ENCODE data around the gene ANXA11. TPM values are rescaled to one million over a fixed set of nuclear protein-coding genes. Genes with fewer than 3 reads are reported as not detected.
"Not testable (repeated sequence)": the region's sequence is repeated elsewhere in the genome, so short reads cannot be mapped to it uniquely, and the experiment has no call there.

Gene ANXA11
- total RNA-seq, 2 experiments from 2014 or later, result 93.9 to 164 TPM

DNA sequence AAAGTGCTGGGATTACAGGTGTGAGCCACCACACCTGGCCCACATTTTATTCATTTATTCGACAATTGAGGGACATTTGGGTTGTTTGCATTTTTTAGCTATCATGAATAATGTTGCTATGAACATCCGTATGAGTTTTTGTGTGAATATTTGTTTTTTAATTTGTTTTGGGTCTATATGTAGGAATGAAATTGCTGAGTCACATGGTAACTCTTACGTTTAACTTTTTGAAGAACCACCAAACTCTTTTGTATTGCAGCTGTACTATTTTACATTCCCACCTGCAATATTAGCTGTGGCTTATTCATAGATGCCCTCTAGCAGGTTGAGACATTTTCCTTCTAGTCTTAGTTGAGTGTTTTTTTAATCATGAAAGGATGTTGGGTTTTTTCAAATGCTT, 58.4 kb downstream of the ANXA11 start:
- POLR2A ChIA-PET, result no interaction called here
- intact Hi-C loops (cut with micrococcal nuclease; ENCODE audit: unreplicated experiment), result no loop called here
- H3K4me3 ChIP-seq (ENCODE audit: low read depth, low read length, poor library complexity, severe bottlenecking), result no peak overlapping the region

GRCh38 chr10:80145406-80146308, 59.7 kb downstream of the ANXA11 start:
- H3K27ac ChIP-seq (ENCODE audit: low read depth, low read length, poor library complexity, severe bottlenecking); DNase-seq (ENCODE audit: low spot score); H3K4me3 ChIP-seq (ENCODE audit: low read depth, low read length, poor library complexity, severe bottlenecking); H2AFZ ChIP-seq (ENCODE audit: low read length); H4K20me1 ChIP-seq (ENCODE audit: insufficient read depth, low read length); H3K79me2 ChIP-seq (ENCODE audit: insufficient read depth, low read depth, low read length); intact Hi-C loops (cut with micrococcal nuclease; ENCODE audit: unreplicated experiment); H3K9me2 ChIP-seq (ENCODE audit: insufficient read depth, low read length); CTCF ChIA-PET (ENCODE audit: unreplicated experiment); H3K9me3 ChIP-seq (ENCODE audit: low read length); BruUV-seq (replicated peaks); H3K4me2 ChIP-seq (ENCODE audit: low read length): not testable (repeated sequence)
- Histone ChIP-seq H3K4me1 (ENCODE audit: insufficient read depth, low read length, poor library complexity, severe bottlenecking) (peaks cover 23% of the 10 kb centered on the region), H3K36me3 (ENCODE audit: insufficient read depth, low read length) (peaks cover 32% of the 10 kb centered on the region)
- POLR2A ChIA-PET, result interaction anchor here (0.6 kb wide), 1 partner anchor 42 kb away, joined by 3 read pairs; no protein-coding TSS in a partner anchor

More for the DNA sequence above, 58.4 kb downstream of the ANXA11 start:
- no peak for TF ChIP-seq EZH2phosphoT487 (IDR thresholded peaks at IDR 0.05; ENCODE audit: borderline replicate concordance, low read depth, low read length)
- TF ChIP-seq, protein P1, sequence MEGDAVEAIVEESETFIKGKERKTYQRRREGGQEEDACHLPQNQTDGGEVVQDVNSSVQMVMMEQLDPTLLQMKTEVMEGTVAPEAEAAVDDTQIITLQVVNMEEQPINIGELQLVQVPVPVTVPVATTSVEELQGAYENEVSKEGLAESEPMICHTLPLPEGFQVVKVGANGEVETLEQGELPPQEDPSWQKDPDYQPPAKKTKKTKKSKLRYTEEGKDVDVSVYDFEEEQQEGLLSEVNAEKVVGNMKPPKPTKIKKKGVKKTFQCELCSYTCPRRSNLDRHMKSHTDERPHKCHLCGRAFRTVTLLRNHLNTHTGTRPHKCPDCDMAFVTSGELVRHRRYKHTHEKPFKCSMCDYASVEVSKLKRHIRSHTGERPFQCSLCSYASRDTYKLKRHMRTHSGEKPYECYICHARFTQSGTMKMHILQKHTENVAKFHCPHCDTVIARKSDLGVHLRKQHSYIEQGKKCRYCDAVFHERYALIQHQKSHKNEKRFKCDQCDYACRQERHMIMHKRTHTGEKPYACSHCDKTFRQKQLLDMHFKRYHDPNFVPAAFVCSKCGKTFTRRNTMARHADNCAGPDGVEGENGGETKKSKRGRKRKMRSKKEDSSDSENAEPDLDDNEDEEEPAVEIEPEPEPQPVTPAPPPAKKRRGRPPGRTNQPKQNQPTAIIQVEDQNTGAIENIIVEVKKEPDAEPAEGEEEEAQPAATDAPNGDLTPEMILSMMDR (conservative IDR thresholded peaks at IDR 0.05; ENCODE audit: low read length), result no peak
- H3K4me1 ChIP-seq (ENCODE audit: insufficient read depth, low read length, poor library complexity, severe bottlenecking), result peaks cover 23% of the 10 kb centered on the region
- no peaks in the 10 kb centered on the region for H3K79me2 ChIP-seq (ENCODE audit: insufficient read depth, low read depth, low read length)
- peaks cover 42% of the 10 kb centered on the region for H3K36me3 ChIP-seq (ENCODE audit: insufficient read depth, low read length)
- no peak for DNase-seq (ENCODE audit: low spot score)
- no peak overlapping the region for H2AFZ ChIP-seq (ENCODE audit: low read length)
- H3K9me2 ChIP-seq (ENCODE audit: insufficient read depth, low read length), result no peaks in the 10 kb centered on the region
- no peaks in the 10 kb centered on the region; the same call in 1 of the 2 replicates for H3K9me3 ChIP-seq (ENCODE audit: low read length)
- no peak overlapping the region for H3K4me2 ChIP-seq (ENCODE audit: low read length)
- H4K20me1 ChIP-seq (ENCODE audit: insufficient read depth, low read length), result no peaks in the 10 kb centered on the region
- CTCF ChIA-PET (ENCODE audit: unreplicated experiment), result no interaction called here
- H3K27ac ChIP-seq (ENCODE audit: low read depth, low read length, poor library complexity, severe bottlenecking), result no peak overlapping the region
- BruUV-seq (replicated peaks), result no TSS peak

DNA sequence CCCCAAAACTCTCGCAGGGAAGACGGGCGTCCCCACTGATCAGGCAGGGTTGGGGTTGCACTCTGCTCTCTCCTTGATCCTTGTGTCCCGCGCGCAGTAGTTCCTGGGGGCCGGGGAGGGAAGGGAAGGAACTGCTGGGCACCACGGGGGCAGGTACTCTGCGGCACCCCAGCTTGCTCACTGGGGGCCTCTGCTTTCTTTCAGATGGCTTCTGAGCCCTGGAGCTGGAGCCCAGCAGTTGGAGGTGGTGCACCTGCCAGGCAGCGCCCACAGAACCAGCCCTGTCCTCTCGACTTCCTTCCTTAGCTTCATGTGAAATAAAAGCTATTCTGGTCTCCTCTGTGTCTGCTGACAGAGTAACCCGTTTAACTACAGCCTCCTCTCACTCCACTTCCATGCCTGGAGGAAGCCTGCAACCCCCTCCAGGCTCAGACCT, 60.6 kb downstream of the ANXA11 start:
- peaks cover 22% of the 10 kb centered on the region for H3K36me3 ChIP-seq (ENCODE audit: insufficient read depth, low read length)
- H3K4me2 ChIP-seq (ENCODE audit: low read length), result peak overlapping the region; percentile 59
- no peak overlapping the region for H2AFZ ChIP-seq (ENCODE audit: low read length)
- no peak overlapping the region for H3K27ac ChIP-seq (ENCODE audit: low read depth, low read length, poor library complexity, severe bottlenecking)
- intact Hi-C loops (cut with micrococcal nuclease; ENCODE audit: unreplicated experiment), result loop anchor here (1.0 kb wide), 1 partner anchor 61 kb away; the partner anchor contains the start of gene ANXA11
- no peaks in the 10 kb centered on the region; the same call in 1 of the 2 replicates for H3K9me3 ChIP-seq (ENCODE audit: low read length)
- peaks cover 23% of the 10 kb centered on the region for H3K4me1 ChIP-seq (ENCODE audit: insufficient read depth, low read length, poor library complexity, severe bottlenecking)
- no peak for TF ChIP-seq EZH2phosphoT487 (IDR thresholded peaks at IDR 0.05; ENCODE audit: borderline replicate concordance, low read depth, low read length)
- TF ChIP-seq, protein P1 (conservative IDR thresholded peaks at IDR 0.05; ENCODE audit: low read length), result no peak
- H4K20me1 ChIP-seq (ENCODE audit: insufficient read depth, low read length), result no peaks in the 10 kb centered on the region
- no peaks in the 10 kb centered on the region for H3K79me2 ChIP-seq (ENCODE audit: insufficient read depth, low read depth, low read length)
- H3K9me2 ChIP-seq (ENCODE audit: insufficient read depth, low read length), result no peaks in the 10 kb centered on the region
- POLR2A ChIA-PET, result interaction anchor here (0.6 kb wide), 1 partner anchor 43 kb away, joined by 3 read pairs; no protein-coding TSS in a partner anchor
- peak; percentile 53 for DNase-seq (ENCODE audit: low spot score)
- no peak overlapping the region for H3K4me3 ChIP-seq (ENCODE audit: low read depth, low read length, poor library complexity, severe bottlenecking)
- CTCF ChIA-PET (ENCODE audit: unreplicated experiment), result interaction anchor here (0.5 kb wide), 1 partner anchor 59 kb away, joined by 3 read pairs; no protein-coding TSS in a partner anchor
- no TSS peak for BruUV-seq (replicated peaks)

Measured in OCI-LY7 (cell line).